ENCODE data around the gene DOCK3.
"Not testable (repeated sequence)": the region's sequence is repeated elsewhere in the genome, so short reads cannot be mapped to it uniquely, and the experiment has no call there.

DOCK3 gene

DNA sequence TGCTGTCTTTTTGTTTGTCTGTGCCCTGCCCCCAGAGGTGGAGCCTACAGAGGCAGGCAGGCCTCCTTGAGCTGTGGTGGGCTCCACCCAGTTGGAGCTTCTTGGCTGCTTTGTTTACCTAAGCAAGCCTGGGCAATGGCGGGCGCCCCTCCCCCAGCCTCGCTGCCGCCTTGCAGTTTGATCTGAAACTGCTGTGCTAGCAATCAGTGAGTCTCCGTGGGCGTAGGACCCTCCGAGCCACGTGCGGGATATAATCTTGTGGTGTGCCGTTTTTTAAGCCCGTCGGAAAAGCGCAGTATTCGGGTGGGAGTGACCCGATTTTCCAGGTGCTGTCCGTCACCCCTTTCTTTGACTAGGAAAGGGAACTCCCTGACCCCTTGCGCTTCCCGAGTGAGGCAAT, 303.9 kb downstream of the DOCK3 start:
- DNase-seq (ENCODE audit: low spot score), result not testable (repeated sequence)

DNA sequence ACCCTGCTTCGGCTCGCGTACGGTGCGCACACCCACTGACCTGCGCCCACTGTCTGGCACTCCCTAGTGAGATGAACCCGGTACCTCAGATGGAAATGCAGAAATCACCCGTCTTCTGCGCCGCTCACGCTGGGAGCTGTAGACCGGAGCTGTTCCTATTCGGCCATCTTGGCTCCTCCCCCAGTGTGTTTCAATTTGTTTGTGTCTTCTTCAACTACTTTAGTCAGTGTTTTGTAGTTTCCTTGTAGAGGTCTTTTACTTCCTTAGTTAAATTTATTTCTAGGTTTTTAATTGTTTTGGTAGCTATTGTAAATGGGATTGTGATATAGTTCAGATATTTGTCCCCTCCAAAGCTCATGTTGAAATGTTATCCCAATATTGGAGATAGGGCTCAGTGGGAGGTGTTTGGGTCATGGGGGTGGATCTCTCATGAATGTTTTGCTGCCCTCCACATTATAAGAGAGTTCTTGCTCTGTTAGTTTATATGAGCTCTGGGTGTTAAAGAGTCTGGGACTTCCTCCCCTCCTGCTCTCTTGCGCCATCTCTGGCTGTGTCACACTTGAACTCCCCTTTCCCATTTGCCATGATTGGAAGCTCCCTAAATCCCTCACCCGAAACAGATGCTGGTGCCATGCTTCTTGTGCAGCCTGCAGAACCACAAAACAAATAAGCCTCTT, 304.4 kb downstream of the DOCK3 start:
- no peak for DNase-seq (ENCODE audit: low spot score)

DNA sequence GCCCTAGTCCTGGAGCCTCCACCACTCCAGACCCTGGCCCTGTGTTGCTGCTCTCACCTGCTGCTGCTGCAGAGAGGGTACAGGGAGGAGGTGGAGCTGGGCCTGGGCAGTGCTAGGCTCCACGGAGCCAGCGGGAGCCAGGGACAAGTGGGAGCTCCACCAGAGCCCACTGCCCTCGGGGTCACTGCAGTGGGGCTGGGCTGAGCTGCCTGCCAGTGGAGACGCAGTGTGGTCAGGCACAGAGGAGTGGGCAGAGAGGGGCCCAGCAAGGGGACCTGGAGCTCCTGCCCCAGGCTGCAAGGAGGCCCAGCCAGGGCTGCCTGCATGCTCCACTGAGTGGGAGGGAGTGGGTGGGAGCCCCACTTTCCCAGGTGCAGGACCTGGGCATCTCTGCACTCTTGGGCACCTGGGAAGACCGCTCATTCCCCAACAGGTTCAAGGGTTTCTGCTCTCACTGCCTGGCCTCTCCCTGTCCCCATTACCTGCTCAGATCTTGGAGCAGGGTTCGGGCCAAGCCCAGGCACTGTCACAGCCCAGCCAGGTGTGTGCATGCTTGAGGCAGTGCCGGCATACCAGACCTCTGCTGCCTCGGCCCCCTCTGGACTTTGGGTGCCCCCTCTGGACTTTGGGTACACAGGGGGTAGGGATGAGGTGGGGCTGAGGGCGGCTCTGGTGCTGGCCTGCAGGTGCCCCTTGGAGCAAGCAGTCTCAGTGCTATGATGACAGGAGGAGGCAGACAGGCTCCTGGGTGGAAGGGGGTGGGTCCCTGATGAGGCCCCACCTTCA, 308.0 kb downstream of the DOCK3 start:
- no peak for DNase-seq (ENCODE audit: low spot score)

DNA sequence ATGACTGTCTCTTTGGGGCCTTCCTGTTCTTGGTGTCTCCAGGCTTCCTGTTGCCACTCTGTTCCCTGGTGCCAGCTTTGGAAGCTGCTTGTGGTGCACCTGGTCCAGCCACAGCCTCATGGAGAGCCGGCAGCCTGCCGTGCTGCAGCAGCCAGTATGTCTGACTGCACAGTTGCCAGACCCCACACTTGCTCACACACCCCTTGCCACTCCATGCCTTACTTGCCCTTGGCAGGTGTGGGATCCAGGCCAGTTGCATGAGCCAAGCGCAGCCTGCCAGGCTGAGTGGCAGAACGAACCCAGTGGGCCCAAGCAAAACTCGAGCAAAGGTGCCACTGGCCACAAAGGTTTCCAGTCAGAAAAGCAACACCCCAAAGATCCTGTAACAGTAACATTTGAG, 309.2 kb downstream of the DOCK3 start:
- DNase-seq (ENCODE audit: low spot score), result no peak

DNA sequence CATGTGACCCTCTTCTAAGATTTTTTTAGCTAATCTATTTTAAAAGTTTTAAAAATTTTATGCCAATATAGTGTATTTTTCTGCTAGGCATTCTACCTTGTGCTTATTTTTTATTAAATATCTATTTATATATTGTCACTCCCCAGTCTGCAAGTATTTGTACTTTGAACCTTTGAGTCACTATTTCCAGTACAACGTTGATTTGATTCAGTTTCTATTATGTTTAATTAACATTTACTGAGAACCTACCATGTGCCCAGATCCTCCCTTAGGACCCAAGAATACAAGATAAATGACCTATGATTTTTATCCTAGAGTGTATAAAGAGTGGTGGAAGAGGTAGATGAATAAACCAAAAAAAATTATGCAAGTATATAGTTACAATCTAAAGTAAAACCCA, 311.2 kb downstream of the DOCK3 start:
- no peak for DNase-seq (ENCODE audit: low spot score)

- no peak for DNase-seq (ENCODE audit: low spot score)
Observed at GRCh38 chr3:50986726-50987125, 312.0 kb downstream of the DOCK3 start.

GRCh38 chr3:50994537-50994936, 319.8 kb downstream of the DOCK3 start:
- no peak for DNase-seq (ENCODE audit: low spot score)

DNA sequence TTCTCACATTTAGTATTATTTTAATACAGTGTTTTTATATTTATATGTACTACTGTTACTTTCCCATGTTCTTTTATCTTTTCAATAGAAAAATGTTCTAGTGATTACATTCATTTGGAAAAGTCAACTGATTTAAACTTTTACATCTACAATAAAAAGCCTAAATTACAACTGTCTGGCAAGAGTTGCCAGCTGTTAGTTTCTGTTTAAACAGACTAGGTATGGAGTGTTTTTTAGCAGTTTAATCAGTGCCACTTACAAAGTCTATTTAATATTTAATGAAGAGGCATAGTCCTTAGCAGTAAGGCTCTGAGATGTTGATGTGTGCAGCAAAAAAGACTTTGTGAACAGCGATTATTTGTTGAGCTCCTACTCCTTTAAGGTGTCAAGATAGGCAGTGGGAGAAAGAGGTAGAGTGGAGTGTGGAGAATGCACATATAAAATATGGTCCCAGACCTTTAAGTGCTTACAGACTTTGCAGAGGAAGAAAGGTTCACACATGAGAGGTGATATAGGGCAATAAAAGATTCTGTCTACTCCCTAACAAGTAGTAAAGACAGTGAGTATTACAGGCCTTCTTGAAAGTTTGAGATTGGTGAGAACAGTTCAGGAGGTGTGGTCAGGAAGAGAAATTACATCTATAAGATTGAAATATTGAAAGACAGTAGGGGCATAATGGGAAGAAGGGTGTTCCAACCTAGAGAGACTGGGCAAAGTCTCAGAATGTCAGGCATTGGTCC, 320.5 kb downstream of the DOCK3 start:
- no peak for DNase-seq (ENCODE audit: low spot score)

DNA sequence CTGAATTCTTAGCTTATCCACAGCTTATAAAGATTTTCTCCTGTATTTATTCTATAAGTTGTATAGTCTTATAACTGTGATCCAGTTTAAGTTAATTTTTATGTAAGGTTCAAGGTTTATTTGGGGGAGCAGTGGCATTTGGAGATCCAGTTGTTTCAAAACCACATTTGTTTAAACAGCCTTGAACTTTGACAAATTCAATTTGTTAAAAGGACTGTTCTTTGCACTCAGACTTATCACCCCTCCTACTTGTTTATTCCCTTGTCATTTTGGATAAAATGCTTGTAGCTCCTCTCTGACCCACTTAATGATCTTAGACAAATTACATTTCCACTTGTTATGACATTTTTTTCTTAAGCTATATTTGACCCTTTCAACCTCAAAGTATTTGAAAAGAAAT, 327.8 kb downstream of the DOCK3 start:
- no peak for DNase-seq (ENCODE audit: low spot score)

DNA sequence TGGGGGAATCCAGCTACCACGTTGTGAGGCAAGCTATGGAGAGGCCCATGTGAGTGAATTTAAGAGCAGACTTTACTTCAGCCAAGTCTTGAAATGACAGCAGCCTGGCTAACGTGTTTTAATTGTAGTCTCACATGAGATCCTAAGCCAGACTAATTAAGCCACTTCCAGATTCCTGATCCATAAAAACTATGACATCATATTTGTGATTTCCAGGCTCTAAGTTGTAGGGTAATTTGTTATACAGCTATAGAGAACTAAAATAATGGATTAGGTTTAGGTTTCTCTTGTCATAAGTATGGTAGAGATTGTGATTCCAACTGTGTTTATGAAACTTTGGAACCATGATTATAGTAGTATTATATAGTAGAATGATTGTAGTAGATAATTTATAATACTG, 329.5 kb downstream of the DOCK3 start:
- no peak for DNase-seq (ENCODE audit: low spot score)

- DNase-seq (ENCODE audit: low spot score), result no peak
Observed at GRCh38 chr3:51024121-51024520, 349.4 kb downstream of the DOCK3 start.

DNA sequence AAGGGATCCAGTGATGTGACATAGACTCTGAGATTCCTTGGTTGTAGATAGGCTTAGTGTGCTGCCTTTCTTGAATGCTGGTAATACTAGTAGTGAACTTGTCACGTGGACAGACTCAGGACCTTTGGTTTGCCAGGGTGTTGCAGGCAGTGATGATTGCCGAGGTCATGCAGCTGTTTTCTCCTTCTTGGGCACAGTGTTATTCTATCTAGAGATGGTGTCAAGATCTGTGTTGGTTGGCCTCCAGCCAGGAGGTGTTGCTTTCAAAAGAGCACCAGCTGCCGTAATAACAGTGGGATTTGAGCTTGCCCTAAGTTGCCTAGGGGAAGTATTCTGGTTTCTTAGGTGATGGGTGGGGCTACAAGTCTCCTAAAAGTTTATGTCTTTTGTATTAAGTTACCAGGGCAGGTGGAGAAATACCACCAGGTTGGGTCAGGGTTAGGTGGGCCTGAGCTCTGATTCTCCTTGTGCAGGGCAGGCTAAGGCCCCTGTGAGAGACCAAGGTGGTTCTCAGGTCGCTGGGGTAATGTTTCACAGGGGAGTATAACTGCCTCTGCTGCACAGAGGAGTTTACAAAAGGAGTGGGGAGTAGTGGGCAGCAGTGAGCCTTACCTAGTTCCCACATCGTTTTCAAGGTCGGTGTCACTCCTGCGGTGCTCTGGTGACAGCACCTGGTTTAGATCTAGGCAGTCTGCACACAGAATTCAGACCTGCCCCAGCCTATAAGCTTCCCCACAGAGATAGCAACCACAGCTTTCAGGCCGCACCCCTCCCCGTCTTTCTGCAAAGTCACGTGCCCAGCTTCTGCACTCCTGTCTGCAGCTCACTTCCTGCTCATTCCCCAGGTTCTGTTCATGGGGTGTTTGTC, 350.3 kb downstream of the DOCK3 start:
- peak; percentile 23 for DNase-seq (ENCODE audit: low spot score)

DNA sequence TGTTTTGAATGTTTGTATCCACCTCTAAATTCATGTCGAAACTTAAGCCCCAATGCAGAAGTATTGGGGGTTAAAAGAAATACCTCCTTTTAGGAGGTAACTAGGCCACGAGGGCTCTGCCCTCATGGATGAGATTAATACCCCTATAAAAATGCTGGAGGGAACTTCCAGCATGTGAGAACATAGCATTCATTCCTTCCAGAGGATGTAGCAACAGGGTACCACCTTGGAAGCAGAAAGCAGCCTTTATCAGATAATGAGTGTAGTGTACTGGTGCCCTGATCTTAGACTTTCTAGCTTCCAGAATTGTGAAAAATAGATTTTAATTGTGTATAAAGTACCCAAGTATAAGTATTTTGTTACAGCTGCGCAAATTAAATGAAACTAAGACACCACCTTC, 356.9 kb downstream of the DOCK3 start:
- DNase-seq (ENCODE audit: low spot score), result no peak

- DNase-seq (ENCODE audit: low spot score), result no peak
Observed at GRCh38 chr3:51035630-51036029, 360.9 kb downstream of the DOCK3 start.

DNA sequence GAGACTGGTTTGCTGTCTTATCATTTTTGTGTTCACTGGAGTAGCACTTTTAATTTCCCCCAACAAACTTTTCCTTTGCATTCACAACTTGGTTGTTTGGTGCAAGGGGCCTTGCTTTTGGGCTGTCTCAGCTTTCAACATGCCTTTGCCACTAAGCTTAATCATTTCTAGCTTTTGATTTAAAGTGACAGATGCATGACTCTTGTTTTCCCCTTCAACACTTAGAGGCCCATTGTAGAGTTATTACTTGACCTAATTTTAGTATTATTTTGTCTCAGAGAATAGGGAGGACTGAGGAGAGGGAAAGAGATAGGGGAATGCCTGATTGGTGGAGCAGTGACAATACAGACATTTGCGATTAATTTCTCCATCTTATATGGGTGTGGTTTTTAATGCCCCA, 370.3 kb downstream of the DOCK3 start:
- DNase-seq (ENCODE audit: low spot score), result no peak

- no peak for DNase-seq (ENCODE audit: low spot score)
Observed at GRCh38 chr3:51052562-51052961, 377.8 kb downstream of the DOCK3 start.

DNA sequence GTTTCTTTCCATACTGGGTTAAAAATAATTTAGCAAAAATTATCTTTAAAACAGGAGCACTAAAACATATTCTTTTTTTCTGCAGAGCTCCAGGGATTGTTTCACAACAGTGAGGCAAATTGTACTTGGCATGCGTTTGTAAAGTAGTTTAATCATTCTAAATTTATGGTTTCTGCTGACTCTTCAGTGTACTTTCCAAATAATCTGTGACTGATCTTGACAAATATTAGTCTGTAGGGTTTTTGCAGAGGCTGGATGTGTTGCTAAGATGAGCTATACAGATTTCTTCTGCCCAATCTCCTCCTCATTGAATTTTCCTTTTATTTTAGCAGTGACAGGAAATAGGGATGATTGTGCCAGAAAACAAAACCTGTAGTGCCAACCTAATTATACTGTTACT, 382.4 kb downstream of the DOCK3 start:
- DNase-seq (ENCODE audit: low spot score), result peak; percentile 4

DNA sequence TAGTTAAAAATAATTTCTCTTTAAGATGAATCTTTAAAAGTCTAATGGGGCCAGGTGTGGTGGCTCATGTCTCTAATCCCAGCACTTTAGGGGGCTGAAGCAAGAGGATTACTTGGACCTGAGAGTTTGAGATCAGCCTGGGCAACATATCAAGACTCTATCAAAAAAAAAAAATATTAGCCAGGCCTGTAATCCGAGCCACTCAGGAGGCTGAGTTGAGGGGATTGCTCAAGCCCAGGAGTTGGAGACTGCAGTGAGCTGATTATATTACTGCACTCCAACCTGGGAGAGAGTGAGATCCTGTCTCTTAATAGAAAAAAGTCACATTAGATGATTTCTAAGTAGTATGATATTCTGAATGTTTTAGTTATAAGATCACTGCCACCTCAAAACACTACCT, 388.3 kb downstream of the DOCK3 start:
- DNase-seq (ENCODE audit: low spot score), result peak; percentile 4

DNA sequence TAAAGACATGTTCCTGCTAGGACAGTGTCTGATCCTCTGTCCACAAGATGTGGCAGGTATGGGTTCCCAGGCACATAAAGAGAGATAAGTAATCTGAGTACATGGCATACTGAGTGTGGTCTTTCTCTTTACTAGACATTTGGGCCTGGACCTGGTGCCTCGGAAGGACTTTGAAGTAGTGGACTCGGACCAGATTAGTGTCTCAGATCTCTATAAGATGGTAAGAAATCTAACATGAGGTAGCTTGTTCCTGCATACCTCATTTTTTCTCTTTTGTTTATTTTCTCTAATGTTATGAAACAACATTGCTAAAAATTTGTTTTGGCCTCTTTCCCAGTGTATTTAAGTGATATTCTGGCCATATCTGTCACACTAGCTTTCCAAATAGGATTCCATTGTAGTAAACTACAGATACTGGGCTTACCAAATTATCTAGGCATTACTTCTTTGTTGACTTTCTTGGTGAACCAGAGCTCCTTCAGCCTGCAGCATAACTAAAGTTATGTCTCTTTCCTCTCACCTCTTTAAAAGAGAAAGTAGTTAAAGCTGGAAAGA, 400.6 kb downstream of the DOCK3 start:
- no peak for DNase-seq (ENCODE audit: low spot score)

DNA sequence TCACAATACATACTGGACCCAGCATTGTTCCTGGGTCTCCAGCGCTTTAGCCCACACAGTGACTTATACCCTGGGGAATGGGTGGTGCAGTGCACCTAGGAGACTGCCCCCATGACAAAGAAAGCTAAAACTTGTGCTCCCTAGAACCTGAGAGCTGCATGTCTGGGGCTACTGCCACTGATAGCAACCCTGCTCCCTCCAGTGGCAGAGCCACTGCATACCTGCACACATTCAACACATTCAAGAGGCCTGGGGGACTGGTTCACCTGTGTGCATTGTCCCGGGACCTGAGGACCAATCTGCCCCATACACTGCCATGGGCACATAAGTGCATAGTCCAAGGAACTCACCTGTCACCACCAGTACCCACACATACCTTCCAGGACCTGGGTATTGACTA, 407.6 kb downstream of the DOCK3 start:
- no peak for DNase-seq (ENCODE audit: low spot score)

- DNase-seq (ENCODE audit: low spot score), result no peak
Observed at GRCh38 chr3:51083490-51083889, 408.8 kb downstream of the DOCK3 start.

All from SK-N-DZ (cell line).